ENCODE results near the gene AKAP11.

DNA sequence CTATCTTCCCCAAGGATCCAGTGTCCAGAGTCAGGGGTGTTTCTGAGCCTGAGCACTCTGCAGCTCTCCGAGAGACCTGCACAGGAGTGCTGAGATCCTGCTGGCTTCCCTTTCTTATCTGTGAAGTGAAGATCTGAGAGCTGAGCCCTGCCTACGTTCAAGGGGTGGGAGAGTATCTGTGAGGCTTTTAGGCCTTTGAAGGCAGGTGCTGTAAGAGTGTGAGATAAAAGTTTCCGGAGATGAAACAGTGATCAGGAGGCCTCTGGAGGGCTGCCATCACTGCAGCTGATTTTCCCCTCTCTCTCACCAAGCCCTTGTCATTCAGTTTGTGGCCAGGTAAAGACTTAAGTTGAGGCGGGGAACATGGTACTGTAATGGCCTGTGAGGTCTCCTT, 83.1 kb downstream of the AKAP11 start:
- TF ChIP-seq HDAC6 (IDR thresholded peaks at IDR 0.05; ENCODE audit: low read depth, low read length) (no peak), MAFK (conservative IDR thresholded peaks at IDR 0.05 in 1 of 2, IDR thresholded peaks at IDR 0.05 in 1 of 2; ENCODE audit: low read length in 2 of 2) (no peak), ZSCAN30 (CRISPR knock-in tag; IDR thresholded peaks at IDR 0.05) (no peak), ARNT (IDR thresholded peaks at IDR 0.05) (no peak), ZBTB1 (CRISPR knock-in tag; IDR thresholded peaks at IDR 0.05; ENCODE audit: borderline replicate concordance) (no peak), ZNF274 (CRISPR knock-in tag; IDR thresholded peaks at IDR 0.05) (no peak)
- TF ChIP-seq, protein P1, sequence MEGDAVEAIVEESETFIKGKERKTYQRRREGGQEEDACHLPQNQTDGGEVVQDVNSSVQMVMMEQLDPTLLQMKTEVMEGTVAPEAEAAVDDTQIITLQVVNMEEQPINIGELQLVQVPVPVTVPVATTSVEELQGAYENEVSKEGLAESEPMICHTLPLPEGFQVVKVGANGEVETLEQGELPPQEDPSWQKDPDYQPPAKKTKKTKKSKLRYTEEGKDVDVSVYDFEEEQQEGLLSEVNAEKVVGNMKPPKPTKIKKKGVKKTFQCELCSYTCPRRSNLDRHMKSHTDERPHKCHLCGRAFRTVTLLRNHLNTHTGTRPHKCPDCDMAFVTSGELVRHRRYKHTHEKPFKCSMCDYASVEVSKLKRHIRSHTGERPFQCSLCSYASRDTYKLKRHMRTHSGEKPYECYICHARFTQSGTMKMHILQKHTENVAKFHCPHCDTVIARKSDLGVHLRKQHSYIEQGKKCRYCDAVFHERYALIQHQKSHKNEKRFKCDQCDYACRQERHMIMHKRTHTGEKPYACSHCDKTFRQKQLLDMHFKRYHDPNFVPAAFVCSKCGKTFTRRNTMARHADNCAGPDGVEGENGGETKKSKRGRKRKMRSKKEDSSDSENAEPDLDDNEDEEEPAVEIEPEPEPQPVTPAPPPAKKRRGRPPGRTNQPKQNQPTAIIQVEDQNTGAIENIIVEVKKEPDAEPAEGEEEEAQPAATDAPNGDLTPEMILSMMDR (CRISPR knock-in tag; IDR thresholded peaks at IDR 0.05) = no peak
